GM19023 (cell line): ENCODE measurements around the gene ARHGAP22.

ENCODE experiments used
- ATAC-seq: cut with Tn5 transposase; IDR thresholded peaks from one replicate; pipeline ENCODE4 v1.9.1; 2021; ENCODE audit warnings: mild to moderate bottlenecking, moderate library complexity; ENCODE audit not compliant: unreplicated experiment

ARHGAP22 gene

DNA sequence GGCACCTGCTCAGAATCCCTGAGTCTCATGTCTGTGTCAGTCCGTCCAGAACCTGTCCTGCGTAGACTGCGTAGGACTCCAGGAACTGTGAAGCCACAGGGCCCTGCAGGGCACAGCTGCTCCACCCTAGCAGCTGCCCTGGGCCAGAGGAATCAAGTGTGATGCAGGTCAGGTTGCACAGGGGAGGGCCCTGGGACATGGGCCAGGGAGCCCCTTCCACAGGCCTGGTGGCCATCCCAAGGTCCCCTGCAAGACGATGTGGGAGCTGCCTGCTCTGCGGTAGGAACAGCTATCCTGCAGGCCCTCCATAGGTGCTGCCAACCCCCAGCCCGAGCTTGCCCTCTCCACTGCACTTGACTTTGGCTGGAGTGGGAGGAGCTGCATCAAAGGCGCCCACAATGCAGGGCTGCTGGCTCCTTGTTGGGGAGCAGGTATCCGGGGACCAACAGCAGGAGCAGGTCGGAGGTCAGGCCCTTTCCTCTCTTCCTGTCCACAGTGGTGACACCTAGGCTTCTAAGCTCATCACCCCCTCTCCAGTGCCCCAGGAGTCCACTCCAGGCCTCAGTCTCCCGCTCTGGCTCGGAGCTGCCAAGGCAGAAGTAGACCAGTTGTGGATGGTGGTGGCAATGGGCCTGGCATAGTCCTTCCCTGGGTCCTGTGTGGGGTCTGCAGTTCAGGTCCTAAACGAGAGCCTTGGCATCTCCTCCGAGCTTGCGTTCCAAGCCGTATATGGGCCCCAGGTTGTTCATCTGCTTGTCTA is 149.3 kb downstream of the ARHGAP22 start:
- ATAC-seq, result no peak

DNA sequence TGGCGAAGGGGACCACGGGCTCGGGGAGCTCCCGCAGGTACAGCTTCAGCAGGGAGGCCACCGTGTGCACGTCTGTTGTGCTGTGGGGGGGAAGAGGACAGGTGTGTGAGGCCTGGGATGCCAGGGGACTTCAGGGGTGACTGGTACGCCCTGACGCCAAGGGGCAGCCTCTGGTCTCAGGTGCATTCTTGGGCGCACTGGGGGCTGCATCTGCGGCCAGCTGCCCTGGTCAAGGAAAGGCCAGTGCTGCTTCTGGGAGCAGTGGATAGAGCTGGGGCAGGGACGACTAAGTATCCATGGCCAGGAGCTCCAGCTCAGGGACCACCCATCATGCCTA is 149.8 kb downstream of the ARHGAP22 start:
- ATAC-seq, result no peak

DNA sequence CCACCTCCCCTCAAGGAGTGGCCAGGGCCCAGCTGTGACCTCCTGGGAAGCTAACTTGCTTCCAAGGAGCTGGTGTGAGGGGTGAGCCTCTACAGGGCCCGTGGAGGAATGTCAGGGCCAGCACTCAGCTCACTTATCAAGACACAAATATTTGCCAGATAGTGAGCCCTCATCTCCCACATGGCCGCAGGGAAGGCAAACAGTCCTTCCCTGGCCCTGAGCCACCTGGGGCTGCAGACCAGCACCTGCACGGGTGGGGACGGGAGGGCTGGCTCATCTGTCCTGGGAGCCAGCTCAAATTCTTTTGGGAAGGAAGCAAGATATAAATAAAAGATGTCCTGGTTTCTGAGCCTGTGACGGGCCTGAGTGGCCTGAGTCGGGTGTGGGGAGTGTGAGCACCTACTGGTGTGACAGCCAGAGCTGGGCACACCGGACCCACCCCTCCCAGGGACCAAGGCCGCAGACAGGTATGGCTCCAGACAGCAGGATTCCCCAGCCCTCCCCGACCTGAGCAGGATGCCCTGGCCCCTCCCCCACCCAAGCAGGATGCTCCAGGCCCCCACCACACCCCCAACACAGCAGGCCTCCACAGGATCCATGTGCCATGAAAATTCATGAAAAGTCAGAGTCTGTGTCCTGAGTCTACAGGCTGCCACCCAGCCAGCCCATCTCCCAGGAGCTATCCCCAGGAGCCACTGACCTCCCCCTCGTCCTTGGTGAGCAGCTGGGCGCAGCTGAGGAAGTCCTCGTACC is 150.4 kb downstream of the ARHGAP22 start:
- no peak for ATAC-seq

DNA sequence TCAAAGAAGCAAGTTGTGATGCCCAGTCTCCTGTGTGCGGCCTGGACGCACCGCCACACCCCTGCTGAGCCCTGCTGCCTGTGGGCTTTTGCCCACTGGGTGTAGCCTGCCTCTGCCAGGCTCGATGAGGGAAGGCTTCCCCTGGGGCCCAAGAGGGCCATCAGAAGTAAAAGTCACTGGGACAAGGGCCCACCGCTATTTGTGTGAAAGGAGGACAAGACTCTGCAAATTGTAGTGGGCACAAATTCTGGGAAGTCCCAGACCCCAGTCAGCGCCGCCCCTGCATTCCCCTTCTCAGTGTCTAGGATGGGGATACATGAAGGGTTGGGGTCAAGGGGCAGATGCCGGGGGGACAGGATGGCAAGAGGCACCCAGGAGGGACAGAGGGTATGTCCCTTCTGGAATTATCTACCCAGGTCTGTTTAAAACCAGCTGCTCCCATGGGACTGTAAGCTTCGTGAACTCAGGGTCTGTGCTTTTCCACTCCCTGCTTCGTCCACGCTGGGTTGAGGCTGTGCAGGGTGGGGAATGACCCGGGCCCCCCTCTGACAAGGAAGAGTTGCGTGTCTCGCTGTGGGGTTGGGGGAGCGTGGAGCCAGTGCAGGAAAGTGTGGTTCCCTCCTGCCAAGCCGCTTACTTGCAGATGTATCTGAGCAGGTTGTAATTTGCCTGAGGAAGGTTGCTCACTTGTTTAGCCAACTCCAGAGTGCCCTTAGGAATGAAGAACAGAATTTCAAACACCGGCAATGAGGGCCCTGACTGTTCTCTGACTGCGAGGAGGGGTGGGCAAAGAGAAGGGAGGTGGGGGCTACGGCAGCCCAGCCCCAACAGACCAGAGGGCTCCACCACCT is 151.2 kb downstream of the ARHGAP22 start:
- no peak for ATAC-seq

DNA sequence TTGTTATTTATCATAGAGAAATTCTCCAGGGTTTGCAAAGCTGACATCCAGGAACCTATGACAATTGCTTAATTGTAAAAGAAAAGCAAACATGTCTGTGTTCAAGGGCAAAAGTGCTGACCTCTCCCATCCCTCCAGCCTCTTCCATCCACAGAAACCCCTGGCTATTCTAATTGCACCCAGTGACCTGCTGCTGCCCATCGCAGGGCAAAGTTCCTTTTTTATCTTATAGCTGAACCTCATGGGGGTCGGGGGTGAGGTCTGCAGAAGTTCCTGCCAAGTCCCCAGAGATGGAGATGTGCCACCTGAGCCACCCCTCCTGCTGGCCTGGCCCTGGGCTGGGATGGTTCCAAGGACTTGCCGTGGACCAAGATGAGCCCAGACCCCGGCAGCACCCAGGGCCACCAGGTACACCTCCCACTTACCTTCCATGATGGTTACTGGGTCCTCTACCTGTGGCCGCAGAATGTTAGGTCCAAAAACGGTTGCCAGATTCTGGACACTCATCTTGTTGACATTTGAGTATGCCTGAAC is 151.9 kb downstream of the ARHGAP22 start:
- no peak for ATAC-seq

DNA sequence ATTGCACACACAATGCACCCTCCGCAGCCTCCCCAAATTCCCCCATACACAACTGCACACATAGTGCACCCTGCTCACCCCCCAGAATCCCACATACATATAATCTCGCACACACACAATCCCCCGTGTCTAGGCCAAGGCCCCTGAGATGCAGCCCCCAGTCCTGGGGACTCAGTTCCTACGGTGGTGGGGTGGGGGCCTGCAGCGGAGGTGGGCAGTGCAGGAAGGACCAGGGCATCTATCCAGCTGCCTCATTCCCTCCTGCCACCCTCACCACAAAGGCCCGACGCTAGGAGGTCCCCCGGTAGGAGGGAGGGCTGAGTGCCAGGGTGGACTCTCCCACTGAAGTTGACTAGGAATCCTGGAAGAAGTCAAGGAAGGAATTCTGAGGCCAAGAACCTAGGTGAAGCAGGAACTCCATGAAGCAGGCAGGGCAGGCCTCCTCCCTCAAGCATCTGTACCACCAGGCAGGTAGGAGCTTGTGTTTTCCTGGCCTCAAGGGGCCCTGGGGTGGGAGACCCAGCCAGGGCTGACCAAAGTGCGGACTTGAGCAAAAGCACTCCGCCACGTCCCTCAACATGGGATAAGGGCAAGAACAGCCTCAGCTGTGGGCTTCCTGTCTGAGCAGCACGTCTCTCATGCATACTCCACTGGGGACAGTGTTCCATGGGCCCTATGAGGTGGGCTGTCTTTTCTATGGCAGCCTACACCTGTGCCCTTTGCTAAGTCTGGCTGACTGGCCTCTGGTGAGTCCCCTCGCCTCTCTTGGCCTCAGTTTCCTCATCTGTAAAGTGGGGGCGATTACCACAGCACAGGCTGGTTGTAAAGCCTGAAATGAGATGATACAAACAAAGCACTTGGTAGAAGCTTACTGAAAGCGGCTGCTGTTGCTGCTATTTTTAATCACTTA is 152.6 kb downstream of the ARHGAP22 start:
- ATAC-seq, result no peak

DNA sequence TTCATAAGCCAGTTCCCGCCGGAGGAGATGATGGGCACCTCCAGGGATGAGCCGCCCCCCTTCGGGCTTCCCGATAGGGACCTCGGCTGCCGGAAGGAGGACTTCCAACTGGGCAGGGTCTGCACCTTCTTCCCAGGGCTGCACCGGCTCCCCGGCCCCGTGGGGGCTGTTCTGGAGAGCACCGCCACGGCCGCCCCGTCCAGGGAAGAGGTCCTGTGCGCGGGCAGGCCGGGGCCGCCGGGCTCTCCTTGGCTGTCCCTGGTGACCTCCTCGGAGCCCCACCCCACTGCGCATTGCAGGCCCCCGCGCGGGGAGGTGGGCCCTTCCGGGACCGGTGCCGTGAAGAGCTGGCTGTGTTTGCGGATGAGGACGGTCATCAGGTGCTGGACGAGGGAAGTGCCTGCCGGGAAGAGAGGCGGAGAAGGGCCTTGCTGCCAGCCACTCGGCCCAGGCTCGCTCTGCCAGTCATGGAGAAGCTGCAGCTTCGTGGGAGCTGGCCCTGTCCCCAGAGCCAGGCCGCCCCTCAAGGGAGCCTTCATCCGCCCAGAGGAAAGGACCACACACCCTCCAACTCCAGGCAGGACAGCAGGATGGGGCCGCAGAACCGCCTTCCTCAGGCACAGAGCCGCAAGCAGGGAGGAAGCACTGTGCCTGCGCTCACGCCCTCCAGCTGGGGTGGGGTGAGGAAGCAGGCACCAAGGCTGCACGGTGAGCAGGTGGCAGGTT is 154.0 kb downstream of the ARHGAP22 start:
- no peak for ATAC-seq

DNA sequence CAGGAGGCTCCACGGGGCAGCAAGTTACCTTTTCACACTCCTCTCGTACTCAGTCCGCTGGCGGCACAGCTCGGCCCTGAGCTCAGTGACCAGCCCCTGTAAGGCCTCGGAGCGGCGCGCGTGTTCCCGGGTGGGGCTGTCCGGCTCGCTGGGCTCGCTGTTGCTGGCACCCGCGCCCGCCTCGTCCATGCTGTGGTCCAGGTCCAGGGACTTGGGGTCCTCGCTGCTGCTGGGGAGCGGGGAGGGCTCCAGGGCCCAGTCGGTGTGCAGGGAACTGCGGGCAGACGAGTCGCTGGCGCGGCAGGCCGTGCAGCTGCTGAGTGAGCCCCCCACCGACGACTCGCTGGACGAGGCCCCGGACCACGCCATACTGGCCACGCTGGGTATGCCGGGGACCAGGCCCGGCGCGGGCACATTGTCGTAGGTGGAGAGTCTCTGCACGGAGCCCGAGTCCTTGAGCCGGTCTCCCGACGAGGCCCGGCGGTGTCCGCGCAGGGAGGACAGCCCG is 154.6 kb downstream of the ARHGAP22 start:
- no peak for ATAC-seq

DNA sequence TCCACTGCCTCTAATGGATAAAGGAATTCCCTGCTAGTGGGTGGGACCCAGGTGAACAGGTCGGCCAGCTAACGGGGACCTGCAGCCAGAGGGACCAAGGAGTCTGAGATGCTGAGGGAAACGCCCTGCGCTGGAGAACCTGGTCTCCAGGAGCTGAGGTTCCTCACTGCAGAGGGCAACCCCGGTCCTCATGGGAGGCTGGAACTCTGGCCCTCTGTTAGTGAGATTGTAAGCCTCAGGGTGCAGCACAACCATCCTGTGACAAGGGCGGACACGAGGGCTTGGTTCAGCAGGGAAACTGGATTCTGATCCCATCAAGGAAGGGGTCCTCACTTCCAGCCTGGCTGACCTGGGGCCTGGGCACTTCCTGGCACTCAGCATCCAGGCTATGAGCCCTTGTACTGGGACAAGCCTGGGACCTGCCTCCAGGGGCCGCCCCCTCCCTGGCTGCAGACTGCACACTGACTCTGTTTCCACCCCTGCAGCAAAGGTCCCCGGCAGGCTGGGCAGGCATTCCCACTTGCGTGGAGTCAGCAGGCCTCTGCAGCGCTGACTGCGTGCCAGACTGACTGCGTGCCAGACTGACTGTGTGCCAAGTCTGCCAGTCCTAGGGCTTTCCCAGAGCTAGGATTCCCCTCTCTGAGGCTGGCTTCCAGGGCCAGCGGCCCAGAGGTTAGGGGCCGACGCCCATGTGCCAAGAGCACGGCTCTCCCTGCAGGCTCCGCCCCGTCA is 155.2 kb downstream of the ARHGAP22 start:
- no peak for ATAC-seq

DNA sequence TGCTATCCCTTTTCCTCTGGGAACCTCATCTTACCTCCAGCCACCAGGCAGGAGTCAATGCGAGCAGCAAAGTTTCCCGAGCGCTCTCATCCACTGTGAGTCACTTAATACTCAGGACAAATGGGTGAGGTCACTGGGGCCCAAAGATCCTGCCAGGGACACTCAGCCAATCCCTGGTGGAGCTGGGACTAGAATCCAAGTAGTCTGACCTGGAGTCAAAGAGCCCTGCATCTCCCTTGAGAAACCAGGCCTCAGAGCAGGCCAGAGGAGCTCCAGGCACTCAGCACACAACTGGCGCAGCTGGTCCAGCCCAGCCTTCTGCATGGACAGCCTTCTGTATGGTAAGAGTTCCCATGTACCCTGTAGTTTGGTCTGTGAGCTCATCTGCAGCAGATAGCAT is 156.1 kb downstream of the ARHGAP22 start:
- ATAC-seq, result no peak

DNA sequence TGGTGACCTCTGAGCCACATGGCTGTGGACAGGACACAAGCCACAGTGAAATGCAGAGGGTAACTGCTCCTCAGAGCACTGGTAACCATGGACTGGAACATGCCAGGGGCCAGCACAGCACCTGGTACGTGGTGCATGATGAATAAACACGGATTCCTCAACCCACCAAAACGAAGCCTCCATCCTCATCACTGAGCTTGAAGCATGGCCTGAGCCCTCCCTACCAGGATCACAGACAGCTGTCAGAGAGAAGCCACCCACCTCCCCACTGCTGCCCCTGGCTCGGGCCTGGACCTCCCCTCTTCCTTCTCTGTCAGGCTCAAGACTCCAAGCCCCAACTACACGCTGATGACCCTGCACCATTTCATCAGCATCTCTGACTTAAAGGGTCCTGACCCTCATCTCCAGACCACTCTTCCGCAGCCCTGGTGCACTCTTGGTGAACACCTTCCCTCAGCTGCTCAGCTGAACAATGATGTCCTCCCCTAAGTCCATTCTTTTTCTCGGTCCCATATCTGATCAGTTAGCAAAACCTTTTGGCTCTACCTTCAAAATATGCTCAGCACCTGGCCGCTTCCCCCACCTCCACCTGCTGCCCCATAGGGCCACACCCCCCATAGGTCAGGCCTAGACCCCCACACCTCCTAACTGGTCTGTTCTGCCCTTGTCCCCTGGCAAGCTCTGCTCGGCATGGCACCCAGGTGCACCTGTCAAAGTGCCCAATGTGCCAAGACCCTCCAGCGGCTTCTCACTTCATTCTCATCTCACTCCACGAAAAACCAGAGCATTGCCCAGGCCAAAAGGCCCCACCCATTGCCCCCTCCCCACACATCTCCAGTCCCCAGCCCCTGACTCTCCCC is 157.3 kb downstream of the ARHGAP22 start:
- ATAC-seq, result no peak

DNA sequence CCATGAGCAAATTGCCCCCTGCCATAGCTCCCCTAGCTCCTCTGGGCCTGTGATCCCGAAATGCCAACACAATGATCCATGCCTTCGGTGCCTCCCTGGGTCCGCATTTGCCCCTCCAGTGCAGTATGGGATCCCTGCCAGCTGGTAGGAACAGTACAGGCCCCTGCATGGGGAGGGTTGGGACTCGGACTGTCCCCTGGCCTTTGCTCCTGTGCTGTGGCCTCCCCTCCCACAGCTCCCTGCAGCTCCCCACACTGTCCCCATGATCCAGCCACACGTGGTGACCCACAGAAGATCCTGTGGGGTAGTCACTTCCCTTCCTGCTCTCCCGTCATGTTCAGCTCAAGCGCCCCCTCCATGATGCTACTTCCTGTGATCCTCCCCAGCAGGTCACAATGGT is 158.1 kb downstream of the ARHGAP22 start:
- ATAC-seq, result no peak

DNA sequence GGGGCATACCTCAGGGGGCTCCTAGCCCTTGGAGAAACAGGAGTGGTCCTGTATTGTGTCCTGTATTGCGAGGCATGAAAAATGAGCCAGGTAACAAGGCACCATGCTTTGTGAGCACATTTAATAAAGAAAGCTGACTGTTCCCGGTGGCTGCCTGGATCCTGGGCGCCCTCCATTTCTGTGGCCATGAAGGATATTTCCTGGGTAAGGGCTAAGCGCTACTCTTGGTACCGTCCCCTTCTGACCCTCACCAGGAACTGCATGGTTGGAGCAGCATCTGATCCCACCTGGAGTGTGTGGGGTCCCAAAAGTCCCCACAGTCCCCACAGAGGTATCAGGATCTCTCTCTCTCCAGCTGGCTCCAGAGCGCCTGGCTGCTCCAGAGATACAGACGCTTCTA is 158.9 kb downstream of the ARHGAP22 start:
- ATAC-seq, result no peak

DNA sequence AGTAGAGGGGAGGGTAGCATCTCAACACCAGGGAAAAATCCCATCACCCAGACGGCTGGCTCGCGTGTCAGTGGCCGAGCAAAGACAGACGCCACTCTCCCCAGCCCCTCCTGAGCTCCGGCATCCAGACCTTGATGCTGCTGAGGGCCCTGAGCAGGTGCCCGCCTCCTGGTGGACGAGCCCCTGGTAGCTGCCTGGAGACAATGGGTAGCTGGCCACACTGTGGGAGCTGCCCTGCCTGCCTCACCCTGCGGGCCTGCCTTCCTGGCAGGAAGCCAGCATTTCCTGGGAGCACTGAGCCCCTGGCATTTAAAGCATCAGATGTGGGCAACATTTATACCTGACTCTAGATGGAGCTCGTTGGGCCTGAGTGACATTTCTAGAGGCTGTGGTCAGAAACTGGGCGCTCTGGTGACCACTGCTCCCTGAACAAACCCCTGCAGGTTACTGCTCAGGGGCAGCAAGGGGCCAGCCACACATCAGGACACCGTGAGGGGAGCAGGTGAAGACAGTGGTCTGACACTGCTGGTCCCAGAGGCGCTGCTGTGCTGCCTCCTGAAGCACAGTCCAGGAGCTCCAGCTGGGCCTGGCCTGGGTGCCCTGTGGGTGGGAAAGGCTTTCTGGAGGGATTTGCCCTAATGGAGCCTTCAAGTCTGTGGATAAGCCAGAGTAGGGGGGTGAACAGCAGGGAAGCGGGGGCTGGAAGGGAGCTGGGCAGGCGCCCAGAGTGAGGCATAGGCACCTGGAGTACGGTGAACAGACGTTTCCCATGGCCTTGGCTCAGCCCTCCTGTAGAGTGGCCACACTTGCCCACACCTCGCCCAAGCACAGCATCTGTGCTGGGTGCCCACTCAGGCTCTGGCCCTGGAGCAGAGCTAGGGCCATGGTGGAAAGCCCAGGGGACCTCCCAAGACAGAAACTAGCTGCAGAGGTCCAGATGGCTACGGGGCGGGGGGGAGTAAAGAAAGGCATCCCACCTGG is 159.7 kb downstream of the ARHGAP22 start:
- ATAC-seq, result no peak

DNA sequence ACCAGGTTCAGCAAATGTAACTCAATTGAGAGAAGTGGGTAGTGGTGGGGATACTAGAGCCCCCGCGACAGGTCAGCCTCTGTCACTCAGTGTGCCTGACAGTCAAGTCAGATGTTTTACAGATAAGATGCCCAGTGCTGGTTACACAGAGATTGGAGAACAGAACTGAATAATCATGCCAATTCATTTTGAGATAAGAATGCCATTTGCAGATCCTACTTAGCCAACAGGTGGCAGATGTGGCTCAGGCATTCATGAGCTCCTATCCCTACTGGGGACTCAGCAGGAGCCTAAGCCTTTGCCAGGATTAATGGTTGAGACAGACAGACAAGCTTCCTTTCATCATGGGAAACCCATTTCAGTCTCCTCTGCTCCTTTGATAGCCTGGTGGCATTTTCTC is 160.6 kb downstream of the ARHGAP22 start:
- no peak for ATAC-seq

DNA sequence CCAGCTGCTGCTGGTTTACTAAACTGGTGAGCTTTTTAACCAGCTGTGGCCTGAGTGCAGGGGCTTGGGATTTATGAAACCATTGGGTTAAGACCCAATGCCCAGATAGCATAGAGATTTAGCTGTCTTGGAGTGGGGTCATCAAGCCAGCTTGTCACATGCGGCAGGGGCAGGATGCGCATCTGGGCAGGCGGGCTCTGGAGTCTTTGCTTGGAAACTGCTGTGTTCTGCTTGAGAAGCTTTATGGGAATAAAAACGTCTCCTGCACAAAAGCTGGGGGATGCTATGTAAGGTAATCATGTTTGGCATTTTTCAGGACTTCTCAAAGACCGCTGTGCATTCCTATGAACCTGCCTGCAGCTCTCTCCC is 162.1 kb downstream of the ARHGAP22 start:
- ATAC-seq, result no peak
